Activated T-cell treated with anti-CD3 and anti-CD28 coated beads for 4 hours (primary cell): ENCODE results near the gene DHX29.
"Not testable (repeated sequence)": the region's sequence is repeated elsewhere in the genome, so short reads cannot be mapped to it uniquely, and the experiment has no call there.

ENCODE experiments used
- DNase-seq: peaks from one replicate; pipeline ENCODE4 v3.0.0-alpha.2; 2020

DHX29 gene

GRCh38 chr5:55307383-55308253 lies at the start of gene DHX29, which contains the start of gene MTREX:
Gene DHX29, minus strand, starts transcription at chr5:55307694. Its CDS starts 121 bp downstream, at chr5:55307573.
Gene MTREX, plus strand, starts transcription at chr5:55307989. Its CDS starts 25 bp downstream, at chr5:55308014.
- DNase-seq: peak; percentile 81

GRCh38 chr5:55356896-55357295 lies 49.4 kb upstream of the DHX29 start:
- no peak for DNase-seq

- DNase-seq: no peak
Measured at GRCh38 chr5:55350754-55351153, 43.3 kb upstream of the DHX29 start.

GRCh38 chr5:55347786-55348185 lies 40.3 kb upstream of the DHX29 start:
- DNase-seq: no peak

GRCh38 chr5:55345327-55345726 lies 37.8 kb upstream of the DHX29 start:
- no peak for DNase-seq

- DNase-seq: peak; percentile 66
Measured at GRCh38 chr5:55344392-55344992, 37.0 kb upstream of the DHX29 start.

GRCh38 chr5:55343609-55344008 lies 36.1 kb upstream of the DHX29 start:
- no peak for DNase-seq

GRCh38 chr5:55343107-55343506 lies 35.6 kb upstream of the DHX29 start:
- no peak for DNase-seq

- DNase-seq: no peak
Measured at GRCh38 chr5:55338810-55339243, 31.3 kb upstream of the DHX29 start.

- no peak for DNase-seq
Measured at GRCh38 chr5:55338092-55338613, 30.7 kb upstream of the DHX29 start.

- no peak for DNase-seq
Measured at GRCh38 chr5:55333811-55334210, 26.3 kb upstream of the DHX29 start.

GRCh38 chr5:55333017-55333416 lies 25.5 kb upstream of the DHX29 start:
- no peak for DNase-seq

GRCh38 chr5:55331321-55331720 lies 23.8 kb upstream of the DHX29 start:
- no peak for DNase-seq

- no peak for DNase-seq
Measured at GRCh38 chr5:55327281-55327680, 19.8 kb upstream of the DHX29 start.

- no peak for DNase-seq
Measured at GRCh38 chr5:55325621-55326020, 18.1 kb upstream of the DHX29 start.

- DNase-seq: no peak
Measured at GRCh38 chr5:55324815-55325418, 17.4 kb upstream of the DHX29 start.

GRCh38 chr5:55324006-55324405 lies 16.5 kb upstream of the DHX29 start:
- DNase-seq: no peak

- no peak for DNase-seq
Measured at GRCh38 chr5:55320571-55320970, 13.1 kb upstream of the DHX29 start.

- no peak for DNase-seq
Measured at GRCh38 chr5:55319491-55319890, 12.0 kb upstream of the DHX29 start.

GRCh38 chr5:55318237-55318636 lies 10.7 kb upstream of the DHX29 start:
- not testable (repeated sequence) for DNase-seq

GRCh38 chr5:55316837-55317236 lies 9.3 kb upstream of the DHX29 start:
- DNase-seq: no peak

GRCh38 chr5:55316289-55316688 lies 8.8 kb upstream of the DHX29 start:
- DNase-seq: no peak

GRCh38 chr5:55313870-55314617 lies 6.5 kb upstream of the DHX29 start:
- DNase-seq: no peak
